ENCODE results near the gene STPG4. TPM values are rescaled to one million over a fixed set of nuclear protein-coding genes. Genes with fewer than 3 reads are reported as not detected.
A peak's percentile ranks its signal among the peaks of the same experiment; 100 is the strongest.
"Not testable (repeated sequence)": the region's sequence is repeated elsewhere in the genome, so short reads cannot be mapped to it uniquely, and the experiment has no call there.

Gene STPG4
- total RNA-seq, 1 experiment from 2014 or later = not detected

DNA sequence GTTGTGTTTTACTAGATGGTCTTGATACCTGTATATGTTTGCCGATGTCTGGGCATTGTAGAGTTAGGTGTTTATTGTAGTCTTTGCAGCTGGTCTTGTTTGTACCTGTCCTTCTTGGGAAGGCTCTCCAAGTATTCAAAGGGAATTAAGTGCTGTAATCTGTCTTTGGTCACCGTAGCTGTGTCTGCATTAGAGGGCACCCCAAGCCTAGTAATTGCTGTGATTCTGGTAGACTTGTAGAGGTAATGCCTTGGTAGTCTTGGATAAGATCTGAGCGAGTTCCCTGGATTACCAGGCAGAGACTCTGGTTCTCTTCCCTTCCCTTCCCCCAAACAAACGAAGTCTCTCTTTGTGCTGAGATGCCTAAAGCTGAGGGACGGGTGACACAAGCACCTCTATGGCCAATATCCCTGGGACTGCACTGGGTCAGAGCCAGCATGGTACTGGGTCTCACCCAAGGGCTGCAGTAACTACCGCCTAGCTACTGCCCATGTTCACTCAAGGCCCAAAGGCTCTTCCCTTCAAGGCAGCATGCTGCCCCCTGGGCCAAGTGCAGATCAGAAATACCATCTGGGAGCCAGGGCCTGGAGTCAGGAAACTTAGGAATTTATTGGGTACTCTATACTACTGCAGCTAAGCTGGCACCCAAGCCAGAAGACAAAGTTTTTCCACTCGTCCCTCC is 27.1 kb downstream of the STPG4 start:
- intact Hi-C loops (cut with micrococcal nuclease) = loop anchor here (5.0 kb wide), 1 partner anchor 194 kb away; no protein-coding TSS in a partner anchor
- CTCF ChIA-PET = interaction anchor here (0.6 kb wide), 1 partner anchor 52 kb away, joined by 3 read pairs; no protein-coding TSS in a partner anchor

GRCh38 chr2:47126783-47127182 is 28.3 kb downstream of the STPG4 start:
- DNase-seq (ENCODE audit: unreplicated experiment) = no peak
- no peaks in the 10 kb centered on the region for H3K36me3 Mint-ChIP-seq (ENCODE audit: insufficient read depth, unreplicated experiment)
- intact Hi-C loops (cut with micrococcal nuclease) = loop anchor here (5.0 kb wide), 1 partner anchor 196 kb away; no protein-coding TSS in a partner anchor
- no peak overlapping the region for H3K4me3 Mint-ChIP-seq (ENCODE audit: unreplicated experiment)
- TF ChIP-seq, protein P1, sequence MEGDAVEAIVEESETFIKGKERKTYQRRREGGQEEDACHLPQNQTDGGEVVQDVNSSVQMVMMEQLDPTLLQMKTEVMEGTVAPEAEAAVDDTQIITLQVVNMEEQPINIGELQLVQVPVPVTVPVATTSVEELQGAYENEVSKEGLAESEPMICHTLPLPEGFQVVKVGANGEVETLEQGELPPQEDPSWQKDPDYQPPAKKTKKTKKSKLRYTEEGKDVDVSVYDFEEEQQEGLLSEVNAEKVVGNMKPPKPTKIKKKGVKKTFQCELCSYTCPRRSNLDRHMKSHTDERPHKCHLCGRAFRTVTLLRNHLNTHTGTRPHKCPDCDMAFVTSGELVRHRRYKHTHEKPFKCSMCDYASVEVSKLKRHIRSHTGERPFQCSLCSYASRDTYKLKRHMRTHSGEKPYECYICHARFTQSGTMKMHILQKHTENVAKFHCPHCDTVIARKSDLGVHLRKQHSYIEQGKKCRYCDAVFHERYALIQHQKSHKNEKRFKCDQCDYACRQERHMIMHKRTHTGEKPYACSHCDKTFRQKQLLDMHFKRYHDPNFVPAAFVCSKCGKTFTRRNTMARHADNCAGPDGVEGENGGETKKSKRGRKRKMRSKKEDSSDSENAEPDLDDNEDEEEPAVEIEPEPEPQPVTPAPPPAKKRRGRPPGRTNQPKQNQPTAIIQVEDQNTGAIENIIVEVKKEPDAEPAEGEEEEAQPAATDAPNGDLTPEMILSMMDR (IDR thresholded peaks at IDR 0.05; ENCODE audit: unreplicated experiment) = no peak
- POLR2A ChIA-PET = no interaction called here
- H3K27me3 Mint-ChIP-seq (ENCODE audit: insufficient read depth, unreplicated experiment) = no peaks in the 10 kb centered on the region
- no peaks in the 10 kb centered on the region for H3K4me1 Mint-ChIP-seq (ENCODE audit: insufficient read depth, unreplicated experiment)
- H3K9me3 Mint-ChIP-seq (ENCODE audit: unreplicated experiment) = peaks cover 8% of the 10 kb centered on the region
- no peak overlapping the region for H3K27ac Mint-ChIP-seq (ENCODE audit: low read depth, unreplicated experiment)
- no TSS peak for BruUV-seq (replicated peaks)
- CTCF ChIA-PET = interaction anchor here (0.6 kb wide), 1 partner anchor 38 kb away, joined by 4 read pairs; no protein-coding TSS in a partner anchor

More for the DNA sequence above, 27.1 kb downstream of the STPG4 start:
- no TSS peak for BruUV-seq (replicated peaks)
- DNase-seq (ENCODE audit: unreplicated experiment) = no peak
- H3K9me3 Mint-ChIP-seq (ENCODE audit: unreplicated experiment) = peaks cover 8% of the 10 kb centered on the region
- H3K27me3 Mint-ChIP-seq (ENCODE audit: insufficient read depth, unreplicated experiment) = no peaks in the 10 kb centered on the region
- no peaks in the 10 kb centered on the region for H3K4me1 Mint-ChIP-seq (ENCODE audit: insufficient read depth, unreplicated experiment)
- TF ChIP-seq, protein P1 (IDR thresholded peaks at IDR 0.05; ENCODE audit: unreplicated experiment) = no peak
- no peaks in the 10 kb centered on the region for H3K36me3 Mint-ChIP-seq (ENCODE audit: insufficient read depth, unreplicated experiment)
- POLR2A ChIA-PET = no interaction called here
- no peak overlapping the region for H3K4me3 Mint-ChIP-seq (ENCODE audit: unreplicated experiment)
- no peak overlapping the region for H3K27ac Mint-ChIP-seq (ENCODE audit: low read depth, unreplicated experiment)

DNA sequence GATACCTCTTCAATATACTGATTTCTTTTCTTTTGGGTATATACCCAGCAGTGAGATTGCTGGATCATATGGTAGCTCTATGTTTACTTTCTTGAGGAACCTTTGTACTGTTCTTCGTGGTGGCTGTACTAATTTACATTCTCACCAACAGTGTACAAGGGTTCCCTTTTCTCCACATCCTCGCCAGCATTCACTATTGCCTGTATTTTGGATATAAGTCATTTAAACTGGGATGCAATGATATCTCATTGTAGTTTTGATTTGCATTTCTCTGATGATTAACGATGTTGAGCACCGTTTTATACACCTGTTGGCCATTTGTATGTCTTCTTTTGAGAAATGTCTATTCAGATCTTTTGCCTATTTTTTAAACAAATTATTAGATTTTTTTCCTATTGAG is 30.4 kb downstream of the STPG4 start:
- intact Hi-C loops (cut with micrococcal nuclease) = loop anchor here (5.0 kb wide), 1 partner anchor 198 kb away; no protein-coding TSS in a partner anchor

DNA sequence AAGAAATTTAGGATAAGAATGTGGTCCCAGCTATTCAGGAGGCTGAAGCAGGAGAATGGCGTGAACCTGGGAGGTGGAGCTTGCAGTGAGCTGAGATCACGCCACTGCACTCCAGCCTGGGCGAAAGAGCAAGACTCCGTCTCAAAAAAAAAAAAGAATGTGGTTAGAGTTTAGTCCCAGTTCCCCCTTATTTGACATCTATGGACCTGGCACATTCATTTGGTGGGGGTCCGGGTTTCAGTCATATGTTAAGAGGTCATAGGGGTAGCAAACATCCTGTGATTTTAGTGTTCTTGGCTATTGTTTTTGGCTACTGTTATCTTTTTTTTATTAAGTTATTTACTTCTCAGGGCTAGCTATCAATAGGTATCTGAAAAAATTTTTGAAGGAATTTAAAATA is 34.7 kb downstream of the STPG4 start:
- H3K4me3 Mint-ChIP-seq (ENCODE audit: unreplicated experiment); BruUV-seq (replicated peaks); H3K36me3 Mint-ChIP-seq (ENCODE audit: insufficient read depth, unreplicated experiment); DNase-seq (ENCODE audit: unreplicated experiment); H3K27me3 Mint-ChIP-seq (ENCODE audit: insufficient read depth, unreplicated experiment); intact Hi-C loops (cut with micrococcal nuclease); H3K9me3 Mint-ChIP-seq (ENCODE audit: unreplicated experiment): not testable (repeated sequence)
- peak overlapping the region; percentile 74 for H3K27ac Mint-ChIP-seq (ENCODE audit: low read depth, unreplicated experiment)
- peaks cover 16% of the 10 kb centered on the region for H3K4me1 Mint-ChIP-seq (ENCODE audit: insufficient read depth, unreplicated experiment)
- CTCF ChIA-PET = interaction anchor here (0.6 to 1.4 kb wide), 3 partner anchors 130 to 612 kb away, joined by 3 to 5 read pairs (median 3); no protein-coding TSS in a partner anchor
- POLR2A ChIA-PET = interaction anchor here (0.6 kb wide), 1 partner anchor 282 kb away, joined by 3 read pairs; no protein-coding TSS in a partner anchor

More for the DNA sequence above, 30.4 kb downstream of the STPG4 start:
- H3K9me3 Mint-ChIP-seq (ENCODE audit: unreplicated experiment); H3K4me3 Mint-ChIP-seq (ENCODE audit: unreplicated experiment); POLR2A ChIA-PET; H3K36me3 Mint-ChIP-seq (ENCODE audit: insufficient read depth, unreplicated experiment); H3K4me1 Mint-ChIP-seq (ENCODE audit: insufficient read depth, unreplicated experiment); BruUV-seq (replicated peaks); H3K27ac Mint-ChIP-seq (ENCODE audit: low read depth, unreplicated experiment); DNase-seq (ENCODE audit: unreplicated experiment); H3K27me3 Mint-ChIP-seq (ENCODE audit: insufficient read depth, unreplicated experiment): not testable (repeated sequence)
- CTCF ChIA-PET = interaction anchor here (0.6 to 1.0 kb wide), 3 partner anchors 49 to 199 kb away, joined by 3 read pairs; no protein-coding TSS in a partner anchor

- H3K9me3 Mint-ChIP-seq (ENCODE audit: unreplicated experiment) = no peaks in the 10 kb centered on the region
- no TSS peak for BruUV-seq (replicated peaks)
- H3K27ac Mint-ChIP-seq (ENCODE audit: low read depth, unreplicated experiment) = no peak overlapping the region
- CTCF ChIA-PET = interaction anchor here (0.6 kb wide), 1 partner anchor 41 kb away, joined by 3 read pairs; no protein-coding TSS in a partner anchor
- DNase-seq (ENCODE audit: unreplicated experiment) = peak; percentile 19
- peaks cover 16% of the 10 kb centered on the region for H3K4me1 Mint-ChIP-seq (ENCODE audit: insufficient read depth, unreplicated experiment)
- no peaks in the 10 kb centered on the region for H3K27me3 Mint-ChIP-seq (ENCODE audit: insufficient read depth, unreplicated experiment)
- intact Hi-C loops (cut with micrococcal nuclease) = no loop called here
- TF ChIP-seq, protein P1 (IDR thresholded peaks at IDR 0.05; ENCODE audit: unreplicated experiment) = no peak
- POLR2A ChIA-PET = no interaction called here
- H3K4me3 Mint-ChIP-seq (ENCODE audit: unreplicated experiment) = no peak overlapping the region
- no peaks in the 10 kb centered on the region for H3K36me3 Mint-ChIP-seq (ENCODE audit: insufficient read depth, unreplicated experiment)
These were observed 36.1 kb downstream of the STPG4 start for GRCh38 chr2:47119001-47119400.

Measured in MCF 10A (cell line).